HepG2 (cell line): Measurements from ENCODE around the gene RASSF10. TPM values are rescaled to one million over a fixed set of nuclear protein-coding genes. Genes with fewer than 3 reads are reported as not detected.

ENCODE experiments used
- ATAC-seq: fragments of 200-7000 bp; cut with Tn5 transposase; 3 replicates; pipeline ENCODE4 v1.9.1; 2020; ENCODE audit warnings: mild to moderate bottlenecking, moderate library complexity
- BruUV-seq: library from RNA; stranded (reverse); fragments of 400-500 nt; replicated peaks from 2 replicates; lab custom pipeline; 2021; lab: Mats Ljungman, UMichigan
- CTCF ChIA-PET: fragments of 300-600 bp; formaldehyde crosslinking; extraction: SDS; loops from one replicate; lab custom pipeline; 2021; ENCODE audit warnings: low total read pairs, inconsistent platforms, low intra/inter-chr PET ratio; lab: Yijun Ruan, JAX
- POLR2A ChIA-PET: fragments of 350-600 bp; sonication (Branson Sonifier 250); formaldehyde crosslinking; loops from one replicate; lab custom pipeline; 2020; ENCODE audit warnings: antibody characterized with exemption, inconsistent platforms; lab: Yijun Ruan, JAX
- DNase-seq: peaks from one replicate; pipeline ENCODE4 v3.0.0-alpha.2; 2015; ENCODE audit warnings: low spot score
- FAIRE-seq: peaks from 3 replicates; lab custom pipeline; 2011; peaks lifted over from hg19 to GRCh38; lab: Jason Lieb, UNC
- H2AFZ ChIP-seq: one replicate; pipeline ENCODE4 v1.6.1; 2011; ENCODE audit warnings: low read length, inconsistent platforms
- H3K27ac ChIP-seq: fragments of 300-600 bp; 3 replicates; pipeline ENCODE4 v1.8.0; 2011; ENCODE audit warnings: mixed run types, mild to moderate bottlenecking, mixed read lengths, low read length, inconsistent platforms; ENCODE audit not compliant: insufficient read depth; ENCODE audit errors: extremely low read length
- H3K27me3 ChIP-seq, 2 experiments: fragments of 200-600 bp in 1 of 2; 2 replicates in 1 of 2; 3 replicates in 1 of 2; pipeline versions ENCODE4 v1.6.0 to v1.8.0; 2011; ENCODE audit warnings: low read length in 2 of 2, mild to moderate bottlenecking in 2 of 2, moderate library complexity in 2 of 2, inconsistent platforms in 1 of 2; ENCODE audit not compliant: insufficient read depth in 2 of 2, control insufficient read depth in 1 of 2
- H3K36me3 ChIP-seq, 2 experiments: fragments of 200-600 bp in 1 of 2; replicated peaks in 1 of 2; 2 replicates in 1 of 2; 3 replicates in 1 of 2; pipeline versions ENCODE4 v1.5.1 to v1.8.0; 2011; ENCODE audit warnings: low read length in 2 of 2, inconsistent platforms in 1 of 2; ENCODE audit not compliant: insufficient read depth in 2 of 2, control insufficient read depth in 1 of 2
- H3K4me1 ChIP-seq: 2 replicates; pipeline ENCODE4 v1.5.1; 2012; ENCODE audit warnings: low read length, inconsistent platforms; ENCODE audit not compliant: insufficient read depth
- H3K4me2 ChIP-seq: 2 replicates; pipeline ENCODE4 v1.6.0; 2011; ENCODE audit warnings: low read depth, low read length, inconsistent platforms
- H3K4me3 ChIP-seq, 3 experiments: fragments of 200-600 bp in 1 of 3; sonication (generic), shearing (Covaris generic) in 1 of 3; replicated peaks in 1 of 3; 2 replicates each; pipeline ENCODE4 v1.5.1; 2011 to 2016; ENCODE audit warnings: low read length in 3 of 3, inconsistent platforms in 2 of 3, low read depth in 2 of 3, mild to moderate bottlenecking in 2 of 3, control low read depth in 1 of 3, mixed read lengths in 1 of 3; ENCODE audit not compliant: insufficient read depth in 1 of 3
- H3K79me2 ChIP-seq: one replicate; pipeline ENCODE4 v1.6.1; 2011; ENCODE audit warnings: low read length, inconsistent platforms; ENCODE audit not compliant: insufficient read depth
- H3K9ac ChIP-seq: 2 replicates; pipeline ENCODE4 v1.6.0; 2011; ENCODE audit warnings: mild to moderate bottlenecking, low read depth, low read length, inconsistent platforms; ENCODE audit not compliant: insufficient read depth
- H3K9me3 ChIP-seq: 2 replicates; pipeline ENCODE4 v1.5.1; 2012; ENCODE audit warnings: mild to moderate bottlenecking, low read length
- H4K20me1 ChIP-seq: 2 replicates; pipeline ENCODE4 v1.6.0; 2011; ENCODE audit warnings: inconsistent platforms, mild to moderate bottlenecking, low read length, moderate library complexity; ENCODE audit not compliant: insufficient read depth
- FIP1L1 ChIP-seq: fragments of 200-400 bp; formaldehyde crosslinking; IDR thresholded peaks from 2 replicates; pipeline ENCODE4 v1.6.1; 2018; ENCODE audit warnings: low read depth, mild to moderate bottlenecking, low read length, moderate library complexity, borderline replicate concordance; ENCODE audit not compliant: insufficient read depth
- MEIS2 ChIP-seq: sonication (generic); formaldehyde crosslinking; IDR thresholded peaks from 2 replicates; pipeline ENCODE4 v1.9.0; 2021; ENCODE audit warnings: mild to moderate bottlenecking, missing genetic modification reagents
- NBN ChIP-seq: fragments of 450-650 bp; conservative IDR thresholded peaks from 2 replicates; pipeline ENCODE4 v1.6.1; 2017
- RELA ChIP-seq: sonication (generic); formaldehyde crosslinking; IDR thresholded peaks from 2 replicates; pipeline ENCODE4 v1.4.0; 2020; ENCODE audit warnings: missing genetic modification reagents
- SP2 ChIP-seq: sonication (generic); formaldehyde crosslinking; IDR thresholded peaks from 2 replicates; pipeline ENCODE4 v1.5.1; 2020; ENCODE audit warnings: mild to moderate bottlenecking, missing genetic modification reagents
- TOPORS ChIP-seq: sonication (generic); formaldehyde crosslinking; IDR thresholded peaks from 2 replicates; pipeline ENCODE4 v1.8.0; 2023; ENCODE audit warnings: mild to moderate bottlenecking, missing genetic modification reagents
- ZNF232 ChIP-seq: sonication (generic); formaldehyde crosslinking; IDR thresholded peaks from 2 replicates; pipeline ENCODE4 v1.4.0; 2020; ENCODE audit warnings: missing genetic modification reagents, borderline replicate concordance
- WGBS: methylation state at CpG from one replicate; pipeline ENCODE4 v1.1.6; 2017; ENCODE audit warnings: low lambda C conversion rate; 5-methylcytosine and 5-hydroxymethylcytosine counted together
- in situ Hi-C: cut with HindIII; loops from 2 replicates; pipeline ENCODE4 v1.10.0; 2017; ENCODE audit warnings: low pct_unique_long_range_greater_than_20kb; ENCODE audit not compliant: extremely low pct_ligation_motif_present
- intact Hi-C: fragments of 100-400 bp; cut with micrococcal nuclease; formaldehyde crosslinking; loops from one replicate; pipeline ENCODE4 v1.10.0; 2022; ENCODE audit not compliant: unreplicated experiment
- polyA plus RNA-seq, 8 experiments: library from polyadenylated mRNA; depleted of rRNA in 3 of 8; stranded (reverse) in 7 of 8; unstranded in 1 of 8; fragments of >200 nt; fragmentation: Illumina TruSeq in 4 of 8; extraction: Trizol in 4 of 8; gene quantifications; 2 replicates each; pipeline versions ENCODE4 v1.2.1 to v1.2.3, GENCODE V29; 2011 to 2016; ENCODE audit warnings: low read depth in 4 of 8, missing spikeins in 1 of 8, mixed read lengths in 1 of 8; ENCODE audit not compliant: insufficient read depth in 1 of 8
- total RNA-seq, 5 experiments: library from RNA; depleted of rRNA; stranded (reverse); fragments of >200 nt; fragmentation: Illumina TruSeq; extraction: Trizol; gene quantifications; 2 replicates each; pipeline ENCODE4 v1.2.3, GENCODE V29; 2016; ENCODE audit warnings: low read depth in 1 of 5
- TF ChIP-seq, protein P1 (sequence below), 2 experiments: sonication (generic) in 1 of 2; formaldehyde crosslinking in 1 of 2; IDR thresholded peaks; 2 replicates each; pipeline versions ENCODE4 v1.4.0 to v1.6.1; 2018 to 2020; ENCODE audit warnings: missing genetic modification reagents in 2 of 2, borderline replicate concordance in 1 of 2, low read depth in 1 of 2, mild to moderate bottlenecking in 1 of 2, missing biosample characterization in 1 of 2
- TF ChIP-seq, protein P2 (sequence below): fragments of 450-650 bp; IDR thresholded peaks from 2 replicates; pipeline ENCODE4 v1.6.1; 2017
- TF ChIP-seq, protein P3 (sequence below): sonication (generic); formaldehyde crosslinking; IDR thresholded peaks from 2 replicates; pipeline ENCODE4 v1.5.0; 2020; ENCODE audit warnings: missing genetic modification reagents
- TF ChIP-seq, protein P4 (sequence below): sonication (generic); formaldehyde crosslinking; IDR thresholded peaks from 2 replicates; pipeline ENCODE4 v1.4.0; 2020; ENCODE audit warnings: missing genetic modification reagents

RASSF10 gene
- total and polyA plus RNA-seq, 2 of the 13 experiments (the other 11 are each of a cell fraction or from before 2014, with no cell fraction given) = not detected

GRCh38 chr11:12975195-12975594 is 33.9 kb upstream of the RASSF10 start:
- 40% methylated on average over 2 of the region's 2 CpGs for WGBS
- H3K36me3 ChIP-seq = no peaks in the 10 kb centered on the region
- in situ Hi-C loops = no loop called here
- no peak overlapping the region for H3K9ac ChIP-seq
- POLR2A ChIA-PET = no interaction called here
- no peak for TF ChIP-seq FIP1L1
- TF ChIP-seq MEIS2 = no peak
- no peak for TF ChIP-seq TOPORS
- TF ChIP-seq, protein P1, sequence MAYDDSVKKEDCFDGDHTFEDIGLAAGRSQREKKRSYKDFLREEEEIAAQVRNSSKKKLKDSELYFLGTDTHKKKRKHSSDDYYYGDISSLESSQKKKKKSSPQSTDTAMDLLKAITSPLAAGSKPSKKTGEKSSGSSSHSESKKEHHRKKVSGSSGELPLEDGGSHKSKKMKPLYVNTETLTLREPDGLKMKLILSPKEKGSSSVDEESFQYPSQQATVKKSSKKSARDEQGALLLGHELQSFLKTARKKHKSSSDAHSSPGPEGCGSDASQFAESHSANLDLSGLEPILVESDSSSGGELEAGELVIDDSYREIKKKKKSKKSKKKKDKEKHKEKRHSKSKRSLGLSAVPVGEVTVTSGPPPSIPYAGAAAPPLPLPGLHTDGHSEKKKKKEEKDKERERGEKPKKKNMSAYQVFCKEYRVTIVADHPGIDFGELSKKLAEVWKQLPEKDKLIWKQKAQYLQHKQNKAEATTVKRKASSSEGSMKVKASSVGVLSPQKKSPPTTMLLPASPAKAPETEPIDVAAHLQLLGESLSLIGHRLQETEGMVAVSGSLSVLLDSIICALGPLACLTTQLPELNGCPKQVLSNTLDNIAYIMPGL (CRISPR knock-in tag; IDR thresholded peaks at IDR 0.05; ENCODE audit: borderline replicate concordance in 1 of 2, low read depth in 1 of 2) = no peak
- no peak for TF ChIP-seq RELA (CRISPR knock-in tag)
- no peak for TF ChIP-seq ZNF232 (CRISPR knock-in tag)
- TF ChIP-seq, protein P2, sequence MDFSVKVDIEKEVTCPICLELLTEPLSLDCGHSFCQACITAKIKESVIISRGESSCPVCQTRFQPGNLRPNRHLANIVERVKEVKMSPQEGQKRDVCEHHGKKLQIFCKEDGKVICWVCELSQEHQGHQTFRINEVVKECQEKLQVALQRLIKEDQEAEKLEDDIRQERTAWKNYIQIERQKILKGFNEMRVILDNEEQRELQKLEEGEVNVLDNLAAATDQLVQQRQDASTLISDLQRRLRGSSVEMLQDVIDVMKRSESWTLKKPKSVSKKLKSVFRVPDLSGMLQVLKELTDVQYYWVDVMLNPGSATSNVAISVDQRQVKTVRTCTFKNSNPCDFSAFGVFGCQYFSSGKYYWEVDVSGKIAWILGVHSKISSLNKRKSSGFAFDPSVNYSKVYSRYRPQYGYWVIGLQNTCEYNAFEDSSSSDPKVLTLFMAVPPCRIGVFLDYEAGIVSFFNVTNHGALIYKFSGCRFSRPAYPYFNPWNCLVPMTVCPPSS = no peak
- TF ChIP-seq SP2 (CRISPR knock-in tag) = no peak
- no peak for TF ChIP-seq NBN
- TF ChIP-seq, protein P3, sequence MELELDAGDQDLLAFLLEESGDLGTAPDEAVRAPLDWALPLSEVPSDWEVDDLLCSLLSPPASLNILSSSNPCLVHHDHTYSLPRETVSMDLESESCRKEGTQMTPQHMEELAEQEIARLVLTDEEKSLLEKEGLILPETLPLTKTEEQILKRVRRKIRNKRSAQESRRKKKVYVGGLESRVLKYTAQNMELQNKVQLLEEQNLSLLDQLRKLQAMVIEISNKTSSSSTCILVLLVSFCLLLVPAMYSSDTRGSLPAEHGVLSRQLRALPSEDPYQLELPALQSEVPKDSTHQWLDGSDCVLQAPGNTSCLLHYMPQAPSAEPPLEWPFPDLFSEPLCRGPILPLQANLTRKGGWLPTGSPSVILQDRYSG (CRISPR knock-in tag) = no peak
- TF ChIP-seq, protein P4, sequence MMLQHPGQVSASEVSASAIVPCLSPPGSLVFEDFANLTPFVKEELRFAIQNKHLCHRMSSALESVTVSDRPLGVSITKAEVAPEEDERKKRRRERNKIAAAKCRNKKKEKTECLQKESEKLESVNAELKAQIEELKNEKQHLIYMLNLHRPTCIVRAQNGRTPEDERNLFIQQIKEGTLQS (CRISPR knock-in tag) = no peak
- TF ChIP-seq, all 625 proteins: peak for 0
- Histone ChIP-seq H2AFZ (no peak overlapping the region), H3K4me3 (no peak overlapping the region), H3K79me2 (no peaks in the 10 kb centered on the region), H3K27me3 (no peaks in the 10 kb centered on the region), H3K9me3 (no peaks in the 10 kb centered on the region), H3K4me1 (peaks cover 12% of the 10 kb centered on the region), H3K27ac (no peak overlapping the region), H3K4me2 (no peak overlapping the region), H4K20me1 (no peaks in the 10 kb centered on the region)
- BruUV-seq = no TSS peak
- CTCF ChIA-PET = no interaction called here
- DNase-seq = no peak
- no peak for FAIRE-seq
- intact Hi-C loops = no loop called here
- no peak for ATAC-seq
